BE2C (cell line): ENCODE results near the gene RAB34.

ENCODE experiments used
- DNase-seq: peaks from one replicate; pipeline ENCODE4 v3.0.0-alpha.2; 2020
- H3K27me3 ChIP-seq: fragments of 250-450 bp; sonication (Bioruptor Pico); 2 replicates; pipeline ENCODE4 v1.5.1; 2020; ENCODE audit warnings: mild to moderate bottlenecking
- H3K36me3 ChIP-seq: fragments of 250-450 bp; sonication (Bioruptor Pico); 2 replicates; pipeline ENCODE4 v1.5.1; 2020; ENCODE audit warnings: mild to moderate bottlenecking
- H3K4me1 ChIP-seq: fragments of 250-450 bp; sonication (Bioruptor Pico); 2 replicates; pipeline ENCODE4 v1.5.1; 2020
- H3K4me3 ChIP-seq: 2 replicates; pipeline ENCODE4 v1.5.1; 2011; ENCODE audit warnings: low read depth, low read length
- H3K9me3 ChIP-seq: fragments of 250-450 bp; sonication (Bioruptor Pico); 2 replicates; pipeline ENCODE4 v1.5.1; 2020
- TF ChIP-seq, protein P1 (sequence below): IDR thresholded peaks from 2 replicates; pipeline ENCODE4 v1.5.1; 2012; ENCODE audit warnings: mild to moderate bottlenecking, low read depth, low read length

RAB34 gene

DNA sequence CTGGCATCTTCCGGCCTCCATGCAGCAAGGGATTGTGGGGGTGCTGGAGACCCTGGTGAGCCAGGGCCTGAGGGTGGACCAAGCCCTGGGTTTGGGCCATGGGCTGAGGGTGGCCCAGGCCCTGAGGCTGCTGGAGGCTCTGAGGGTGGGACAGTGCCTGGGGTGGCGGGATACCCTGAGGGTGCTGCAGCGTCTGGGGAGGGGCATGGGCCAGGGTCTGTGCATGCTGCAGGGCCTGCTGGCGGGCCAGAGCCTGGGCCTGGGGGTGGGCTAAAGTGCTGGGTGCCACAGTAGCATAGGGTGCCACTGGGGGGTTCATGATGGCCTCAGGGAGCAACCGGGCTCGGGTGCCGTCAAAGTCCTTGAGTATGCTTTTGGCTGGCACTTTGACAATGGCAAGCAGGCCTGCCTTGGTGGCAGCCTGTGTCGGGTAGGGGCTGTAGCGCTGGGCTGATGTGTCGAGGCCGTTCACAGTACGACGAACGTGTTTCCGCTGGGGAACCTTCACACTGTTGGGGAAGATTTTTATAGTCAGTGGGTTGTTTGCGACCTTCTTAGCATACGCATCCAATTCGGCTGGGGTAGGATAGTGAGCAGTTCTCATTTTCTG, 41.7 kb upstream of the RAB34 start:
- TF ChIP-seq, protein P1, sequence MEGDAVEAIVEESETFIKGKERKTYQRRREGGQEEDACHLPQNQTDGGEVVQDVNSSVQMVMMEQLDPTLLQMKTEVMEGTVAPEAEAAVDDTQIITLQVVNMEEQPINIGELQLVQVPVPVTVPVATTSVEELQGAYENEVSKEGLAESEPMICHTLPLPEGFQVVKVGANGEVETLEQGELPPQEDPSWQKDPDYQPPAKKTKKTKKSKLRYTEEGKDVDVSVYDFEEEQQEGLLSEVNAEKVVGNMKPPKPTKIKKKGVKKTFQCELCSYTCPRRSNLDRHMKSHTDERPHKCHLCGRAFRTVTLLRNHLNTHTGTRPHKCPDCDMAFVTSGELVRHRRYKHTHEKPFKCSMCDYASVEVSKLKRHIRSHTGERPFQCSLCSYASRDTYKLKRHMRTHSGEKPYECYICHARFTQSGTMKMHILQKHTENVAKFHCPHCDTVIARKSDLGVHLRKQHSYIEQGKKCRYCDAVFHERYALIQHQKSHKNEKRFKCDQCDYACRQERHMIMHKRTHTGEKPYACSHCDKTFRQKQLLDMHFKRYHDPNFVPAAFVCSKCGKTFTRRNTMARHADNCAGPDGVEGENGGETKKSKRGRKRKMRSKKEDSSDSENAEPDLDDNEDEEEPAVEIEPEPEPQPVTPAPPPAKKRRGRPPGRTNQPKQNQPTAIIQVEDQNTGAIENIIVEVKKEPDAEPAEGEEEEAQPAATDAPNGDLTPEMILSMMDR, result no peak
- Histone ChIP-seq H3K4me1 (no peaks in the 10 kb centered on the region), H3K9me3 (no peaks in the 10 kb centered on the region), H3K27me3 (no peaks in the 10 kb centered on the region), H3K36me3 (peaks cover 9% of the 10 kb centered on the region), H3K4me3 (no peak overlapping the region)
- no peak for DNase-seq

DNA sequence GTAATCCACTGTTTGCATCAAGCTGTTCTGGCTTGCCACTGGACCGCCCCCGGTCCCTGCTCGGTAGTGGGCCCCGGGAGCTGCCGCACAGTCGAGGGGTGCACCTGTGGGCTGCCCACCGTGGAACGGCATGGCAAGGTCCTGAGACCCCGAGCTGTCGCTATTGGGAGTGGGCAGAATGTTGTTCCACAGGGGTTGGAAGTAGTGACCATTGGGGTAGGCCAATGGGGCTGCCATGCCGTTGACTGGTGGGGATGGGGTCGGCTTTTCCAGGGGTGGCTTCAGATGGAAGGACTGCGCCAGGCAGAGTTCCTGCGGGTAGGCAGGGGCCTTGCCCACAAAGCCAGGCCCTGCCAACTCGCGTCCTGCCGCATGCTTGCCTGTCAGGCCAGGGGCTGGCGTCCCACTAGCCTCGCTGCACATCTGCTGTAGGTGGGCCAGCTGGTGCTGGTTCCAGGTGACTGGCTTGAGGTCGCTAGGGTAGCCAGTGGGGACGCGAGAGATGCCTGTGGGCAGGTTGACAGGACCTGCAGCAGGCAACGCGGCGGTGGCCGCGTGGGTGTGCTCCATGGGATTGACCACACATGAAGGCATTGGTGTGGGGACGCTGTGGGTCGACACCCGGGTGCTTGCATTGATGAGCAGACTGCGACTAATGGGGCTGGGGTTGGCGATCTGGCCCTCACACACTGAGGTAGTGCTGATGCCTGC, 40.9 kb upstream of the RAB34 start:
- TF ChIP-seq, protein P1, result no peak
- Histone ChIP-seq H3K4me1 (no peaks in the 10 kb centered on the region), H3K27me3 (no peaks in the 10 kb centered on the region), H3K36me3 (peaks cover 9% of the 10 kb centered on the region), H3K9me3 (no peaks in the 10 kb centered on the region), H3K4me3 (no peak overlapping the region)
- no peak for DNase-seq

DNA sequence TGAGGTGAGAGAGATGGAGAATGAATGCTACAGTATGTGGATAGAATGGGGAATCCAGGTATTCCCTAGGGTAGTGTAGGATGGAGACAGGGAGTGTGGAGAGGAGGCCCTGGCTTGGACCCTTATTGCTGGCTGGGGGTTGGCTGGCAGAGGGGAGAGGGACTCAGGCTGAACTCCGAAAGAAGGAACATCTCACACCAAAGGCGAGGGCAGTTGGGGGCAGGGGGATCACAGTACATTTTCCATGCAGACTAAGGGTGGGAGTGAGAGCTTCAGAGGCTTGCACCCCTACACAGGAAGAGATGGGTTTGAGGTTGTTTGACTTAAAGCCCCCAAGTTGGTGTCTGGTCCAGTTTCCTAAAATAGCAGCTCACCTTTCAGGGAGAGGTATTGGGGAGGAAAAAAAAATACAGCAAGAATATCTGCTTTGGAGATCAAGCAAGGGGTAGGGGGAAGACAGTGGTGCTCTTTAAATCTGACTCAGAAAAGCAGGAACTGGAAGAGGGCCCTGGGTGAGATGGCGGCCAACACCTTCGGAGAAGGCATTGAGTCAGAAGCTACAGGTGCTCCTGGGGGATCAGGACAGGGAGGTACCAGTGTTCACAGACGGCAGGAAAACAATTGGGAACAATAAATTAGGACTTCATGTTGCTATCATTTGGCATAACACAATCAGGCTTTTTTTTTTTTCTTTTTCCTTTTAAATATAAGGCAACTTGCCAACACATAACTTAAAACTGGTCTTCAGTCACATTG, 38.6 kb upstream of the RAB34 start:
- Histone ChIP-seq H3K27me3 (no peaks in the 10 kb centered on the region), H3K36me3 (peaks cover 6% of the 10 kb centered on the region; the same call in 1 of the 2 replicates), H3K9me3 (no peaks in the 10 kb centered on the region), H3K4me1 (no peaks in the 10 kb centered on the region), H3K4me3 (no peak overlapping the region)
- TF ChIP-seq, protein P1, result no peak
- no peak for DNase-seq

DNA sequence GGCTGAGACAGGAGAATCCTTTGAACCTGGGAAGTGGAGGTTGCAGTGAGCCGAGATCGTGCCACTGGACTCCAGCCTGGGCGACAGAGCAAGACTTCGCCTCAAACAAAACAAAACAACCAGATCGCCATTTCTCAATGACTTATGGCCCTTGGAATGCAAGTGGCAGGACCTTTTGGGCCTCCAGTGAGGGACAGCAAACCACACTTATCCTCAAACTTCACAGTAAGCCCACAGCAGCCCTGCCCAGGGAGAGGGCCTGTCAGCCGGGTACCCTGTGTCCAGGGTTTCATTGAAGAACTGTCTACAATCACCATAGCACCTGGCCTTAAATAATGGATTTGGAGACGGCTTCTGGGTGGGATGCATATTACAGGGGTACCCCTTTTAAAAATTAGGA, 37.8 kb upstream of the RAB34 start:
- Histone ChIP-seq H3K4me3 (no peak overlapping the region), H3K9me3 (no peaks in the 10 kb centered on the region), H3K27me3 (no peaks in the 10 kb centered on the region), H3K4me1 (no peaks in the 10 kb centered on the region), H3K36me3 (peaks cover 7% of the 10 kb centered on the region)
- DNase-seq, result no peak
- TF ChIP-seq, protein P1, result no peak

DNA sequence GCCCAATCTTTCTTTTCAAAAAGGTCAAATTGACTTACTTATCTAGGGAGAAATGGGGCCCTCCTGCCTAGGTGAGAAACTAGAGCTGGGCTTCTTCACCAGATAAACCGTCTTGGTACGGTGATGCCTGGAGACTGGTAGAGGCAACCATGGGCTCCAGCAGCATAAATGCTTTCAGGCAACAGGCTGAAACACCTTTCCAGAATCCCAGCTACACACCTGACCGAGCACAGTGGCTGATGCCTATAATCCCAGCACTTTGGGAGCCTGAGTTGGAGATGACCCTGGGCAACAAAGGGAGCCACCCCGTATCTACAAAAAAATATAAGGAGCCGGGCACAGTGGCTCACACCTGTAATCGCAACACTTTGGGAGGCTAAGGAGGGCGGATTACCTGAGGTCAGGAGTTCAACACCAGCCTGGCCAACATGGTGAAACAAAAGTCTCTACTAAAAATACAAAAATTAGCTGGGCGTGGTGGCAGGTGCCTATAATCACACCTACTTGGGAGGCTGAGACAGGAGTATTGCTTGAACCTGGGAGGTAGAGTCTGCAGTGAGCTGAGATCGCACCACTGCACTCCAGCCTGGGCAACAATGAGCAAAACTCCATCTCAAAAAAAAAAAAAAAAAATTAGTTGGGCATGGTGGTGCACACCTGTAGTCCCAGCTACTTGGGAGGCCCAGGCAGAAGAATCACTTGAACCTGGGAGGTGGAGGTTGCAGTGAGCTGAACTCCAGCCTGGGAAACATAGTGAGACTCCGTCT, 34.1 kb upstream of the RAB34 start:
- TF ChIP-seq, protein P1, result no peak
- H3K36me3 ChIP-seq, result peaks cover 22% of the 10 kb centered on the region
- no peaks in the 10 kb centered on the region for H3K27me3 ChIP-seq

More for the DNA sequence above, 34.1 kb upstream of the RAB34 start:
- H3K9me3 ChIP-seq, result no peaks in the 10 kb centered on the region
- no peak overlapping the region for H3K4me3 ChIP-seq
- H3K4me1 ChIP-seq, result peaks cover 5% of the 10 kb centered on the region; the same call in 1 of the 2 replicates
- no peak for DNase-seq
